Measurements from ENCODE around the gene DNAH1.

DNA sequence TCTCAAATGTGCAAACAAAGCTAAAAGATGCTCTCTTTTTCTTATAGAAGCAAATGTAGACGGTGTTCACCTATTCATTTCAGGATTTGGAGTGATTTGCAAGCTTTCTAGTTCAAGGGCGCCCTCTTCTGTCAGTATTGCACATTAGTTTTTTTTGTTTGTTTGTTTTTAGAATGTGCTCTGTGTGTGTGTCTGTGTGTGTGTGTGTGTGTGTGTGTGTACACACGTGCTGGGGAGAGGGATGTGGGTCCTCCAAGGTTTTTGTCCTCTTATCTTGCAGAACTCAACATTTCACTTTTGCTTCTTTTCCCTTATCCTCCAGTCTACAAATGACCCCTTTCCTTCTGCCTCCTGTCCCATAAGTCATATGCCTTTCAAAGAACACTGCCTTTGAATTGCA lies 23.5 kb downstream of the DNAH1 start:
- peak; percentile 72 for TF ChIP-seq CTCF (IDR thresholded peaks at IDR 0.05; ENCODE audit: low read length)
- TF ChIP-seq EZH2 (optimal IDR thresholded peaks at IDR 0.05; ENCODE audit: low read depth, low read length): no peak
